HuH-7 (cell line): Measurements from ENCODE around the gene DEFB112.
A peak's percentile ranks its signal among the peaks of the same experiment; 100 is the strongest.

Experiments
- DNase-seq: peaks from one replicate; pipeline ENCODE4 v3.0.0; 2011; ENCODE audit warnings: low spot score

The DEFB112 gene, protein sequence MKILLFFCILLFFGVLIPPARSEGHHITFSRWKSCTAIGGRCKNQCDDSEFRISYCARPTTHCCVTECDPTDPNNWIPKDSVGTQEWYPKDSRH

DNA sequence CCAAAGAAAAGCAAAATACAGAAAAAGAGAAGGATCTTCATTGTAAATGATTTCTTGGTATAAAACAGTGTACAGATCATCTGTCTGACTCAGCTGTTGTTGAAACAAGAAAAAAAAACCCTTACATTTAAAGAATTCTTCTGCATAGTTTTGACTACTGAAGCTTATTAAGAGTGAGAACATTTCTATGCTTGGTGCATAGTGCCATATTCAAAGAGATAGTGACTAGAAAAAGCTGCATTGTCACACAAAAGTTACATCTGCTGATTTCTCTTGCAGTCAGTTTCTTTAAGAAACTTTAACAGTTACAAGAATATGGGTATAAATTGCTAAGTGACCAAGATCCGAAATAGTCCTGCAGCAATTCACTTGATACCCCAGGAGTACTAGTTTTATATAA, at the start of gene DEFB112:
TSS of gene DEFB112 (minus strand) at position 101 of the 400 bp plus-strand sequence. CDS start at position 41, 60 bp downstream.
- DNase-seq, result no peak

DNA sequence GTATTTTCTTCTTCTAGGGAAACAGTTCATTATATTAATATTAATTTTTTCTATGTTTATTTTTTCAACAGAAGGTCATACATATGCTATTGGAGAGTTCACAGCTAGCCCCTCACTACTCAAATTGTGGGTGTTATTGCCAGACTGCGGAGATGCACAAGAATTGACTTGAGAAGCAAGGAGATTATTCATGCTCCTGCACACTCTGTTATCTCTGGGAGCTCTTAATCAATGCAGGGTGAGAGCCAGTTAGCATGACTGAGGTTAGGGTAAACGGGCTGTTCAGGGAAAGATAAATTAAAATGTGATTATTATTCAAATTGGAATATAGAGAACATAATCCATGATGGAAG, 48.9 kb upstream of the DEFB112 start:
- DNase-seq, result no peak

- no peak for DNase-seq
These were observed 48.4 kb upstream of the DEFB112 start for GRCh38 chr6:50097966-50098640.

- DNase-seq, result no peak
These were observed 46.6 kb upstream of the DEFB112 start for GRCh38 chr6:50096296-50096695.

- no peak for DNase-seq
These were observed 44.2 kb upstream of the DEFB112 start for GRCh38 chr6:50093938-50094272.

GRCh38 chr6:50093116-50093937, 43.6 kb upstream of the DEFB112 start:
- DNase-seq, result peak; percentile 12

- DNase-seq, result no peak
These were observed 41.9 kb upstream of the DEFB112 start for GRCh38 chr6:50091641-50092040.

- no peak for DNase-seq
These were observed 40.2 kb upstream of the DEFB112 start for GRCh38 chr6:50089911-50090310.

GRCh38 chr6:50087231-50087954, 37.7 kb upstream of the DEFB112 start:
- no peak for DNase-seq

GRCh38 chr6:50077385-50077784, 27.7 kb upstream of the DEFB112 start:
- no peak for DNase-seq

DNA sequence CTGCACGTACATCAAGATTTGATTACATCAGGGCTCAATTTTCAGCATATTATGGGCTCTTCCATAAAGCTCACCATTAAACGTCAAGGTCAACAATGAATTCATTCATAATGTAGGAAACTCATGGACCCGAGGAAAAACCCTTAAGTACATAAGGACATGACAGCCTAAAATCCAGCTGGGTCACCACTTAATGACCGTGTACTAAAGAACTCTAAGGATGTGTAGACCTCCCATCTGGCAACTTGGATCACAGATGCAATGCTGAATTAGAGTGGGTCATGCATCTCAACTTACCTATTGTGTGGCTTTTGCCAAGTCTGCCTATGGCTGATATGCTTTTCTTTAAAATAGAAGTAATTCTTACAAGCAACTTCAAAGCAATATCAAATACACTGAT, 26.7 kb upstream of the DEFB112 start:
- DNase-seq, result no peak

DNA sequence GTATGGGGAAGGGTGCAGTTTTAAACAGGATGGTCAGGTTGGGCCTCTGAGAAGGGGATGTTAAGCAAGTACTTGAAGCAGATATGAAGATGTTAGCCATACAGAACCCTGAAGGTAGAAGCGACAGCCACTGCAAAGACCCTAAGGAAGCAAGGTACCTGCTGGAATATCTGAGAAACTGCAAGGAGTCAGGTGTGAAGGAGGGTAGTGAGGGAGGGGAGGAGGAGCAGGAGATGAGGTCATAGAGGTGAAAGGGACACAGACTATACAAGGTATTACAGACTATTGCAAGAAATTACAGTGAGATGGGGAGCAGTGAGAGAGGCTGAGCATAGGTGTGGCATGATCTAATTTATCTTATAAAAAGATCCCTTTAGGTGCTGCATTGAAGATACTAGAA, 22.2 kb upstream of the DEFB112 start:
- DNase-seq, result no peak

DNA sequence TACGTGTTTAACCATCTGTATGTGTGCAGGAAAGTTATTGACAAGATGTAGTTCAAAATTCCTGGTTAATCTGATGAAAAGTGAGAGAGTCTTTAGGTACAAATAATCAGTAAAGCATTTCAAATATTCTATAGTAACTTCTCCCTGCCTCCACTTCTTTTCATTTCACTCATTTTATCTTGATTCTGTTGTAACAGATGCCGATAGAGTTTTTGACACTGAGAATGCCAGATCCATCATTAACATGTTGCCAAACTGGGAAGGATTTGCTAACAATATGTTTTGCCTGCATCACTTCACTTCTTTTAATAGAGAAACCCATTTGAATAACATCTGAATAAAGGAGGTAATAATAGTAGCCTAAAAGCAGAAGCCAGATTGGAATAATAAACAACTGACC, 20.4 kb upstream of the DEFB112 start:
- DNase-seq, result no peak

- DNase-seq, result no peak
These were observed 12.3 kb upstream of the DEFB112 start for GRCh38 chr6:50062051-50062450.

- no peak for DNase-seq
These were observed 6.5 kb upstream of the DEFB112 start for GRCh38 chr6:50056242-50056641.

DNA sequence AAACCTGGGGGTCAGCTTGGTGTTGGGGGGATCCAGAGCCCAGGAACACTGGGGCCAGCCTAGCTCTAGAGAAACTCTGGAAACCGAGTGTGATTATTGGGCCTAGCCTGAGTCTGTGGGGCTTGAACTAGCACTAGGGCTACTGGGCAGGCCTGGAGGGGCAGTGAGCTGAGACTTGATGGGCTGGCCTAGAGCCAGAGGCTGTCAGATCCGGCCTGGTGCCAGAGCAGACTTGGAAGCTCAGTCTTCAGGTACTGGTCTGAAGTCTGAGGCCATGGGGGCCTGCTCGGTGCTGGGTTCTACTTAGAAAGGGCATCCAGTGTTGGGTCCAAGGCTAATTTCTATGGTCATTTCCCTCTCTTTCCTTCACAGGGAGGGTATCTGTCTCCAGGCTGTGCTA, 2.7 kb downstream of the DEFB112 start:
- DNase-seq, result no peak

- peak; percentile 26 for DNase-seq
These were observed 18.8 kb downstream of the DEFB112 start for GRCh38 chr6:50030777-50031562.

DNA sequence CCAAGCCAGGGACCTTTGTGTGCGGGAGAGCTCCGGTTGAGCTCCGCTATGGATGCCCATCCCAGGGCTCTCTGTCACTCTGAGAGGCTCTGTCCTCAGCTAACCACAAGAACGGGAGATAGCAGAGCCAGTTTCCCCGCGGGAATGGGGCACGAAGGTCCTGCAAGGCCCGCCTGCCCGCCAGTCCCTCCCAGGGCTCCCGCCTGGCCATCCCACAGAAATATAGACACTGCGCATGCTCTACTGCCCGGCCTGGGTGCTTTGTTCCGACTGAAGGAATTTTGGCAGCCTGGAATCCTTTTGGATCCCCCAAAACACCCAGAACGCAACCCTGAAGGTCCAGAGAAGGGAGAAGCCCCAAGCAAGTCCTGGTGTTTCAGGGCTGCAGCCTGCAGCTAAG, 19.4 kb downstream of the DEFB112 start:
- no peak for DNase-seq

GRCh38 chr6:50025258-50025657, 24.5 kb downstream of the DEFB112 start:
- no peak for DNase-seq

GRCh38 chr6:50021894-50022293, 27.8 kb downstream of the DEFB112 start, which contains the start of gene DEFB110:
DEFB110 (minus strand) TSS chr6:50021994; CDS start chr6:50021935, 59 bp downstream.
- DNase-seq, result no peak

DNA sequence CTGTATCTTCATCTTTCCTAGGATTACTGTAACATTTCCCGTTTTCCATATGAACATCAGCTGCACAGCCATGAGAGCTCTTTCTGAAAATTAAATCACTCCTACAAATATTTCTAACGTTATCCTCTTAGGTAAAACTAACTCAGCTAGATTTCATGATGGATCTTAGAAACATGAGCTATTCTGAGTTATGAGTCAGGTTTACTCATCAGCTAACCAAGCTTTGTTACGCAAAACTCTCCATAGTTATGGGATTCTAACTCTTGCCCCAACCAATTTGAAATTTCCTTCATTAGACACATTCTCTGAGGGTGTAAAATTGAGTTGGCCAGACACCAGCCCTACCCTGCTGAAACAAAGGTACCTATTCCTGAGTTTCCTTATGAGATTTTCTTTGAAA, 41.9 kb downstream of the DEFB112 start:
- no peak for DNase-seq

- no peak for DNase-seq
These were observed 46.6 kb downstream of the DEFB112 start for GRCh38 chr6:50003139-50003538.
